Right cardiac atrium (tissue), 5 donors: ENCODE results near the gene DNASE1L1. TPM values are rescaled to one million over a fixed set of nuclear protein-coding genes. Genes with fewer than 3 reads are reported as not detected.

Experiments
- ATAC-seq, 2 donors: fragments of 200-7000 bp; cut with Tn5 transposase; one replicate each; pipeline versions ENCODE4 v1.8.0 to v1.9.1; 2020; ENCODE audit warnings: moderate library complexity in 2 of 2, mild to moderate bottlenecking in 1 of 2
- DNase-seq, 3 donors: peaks; one replicate each; pipeline ENCODE4 v3.0.0-alpha.2; 2020
- H3K27ac ChIP-seq: one replicate; pipeline ENCODE4 v1.5.1; 2013; ENCODE audit warnings: mild to moderate bottlenecking, low read length, control low read depth, moderate library complexity
- H3K27me3 ChIP-seq: one replicate; pipeline ENCODE4 v1.6.1; 2013; ENCODE audit not compliant: control insufficient read depth, insufficient read depth
- H3K4me1 ChIP-seq: one replicate; pipeline ENCODE4 v1.6.1; 2013; ENCODE audit warnings: low read length; ENCODE audit not compliant: control insufficient read depth, insufficient read depth
- H3K4me3 ChIP-seq: one replicate; pipeline ENCODE4 v1.5.1; 2013; ENCODE audit warnings: low read length, control low read depth
- H3K9me3 ChIP-seq: one replicate; pipeline ENCODE4 v1.6.1; 2013; ENCODE audit warnings: low read length; ENCODE audit not compliant: control insufficient read depth
- WGBS: extraction: QIAGEN DNeasy Blood & Tissue Kit; methylation state at CpG from one replicate; pipeline ENCODE4 v1.1.7; 2013; 5-methylcytosine and 5-hydroxymethylcytosine counted together
- intact Hi-C, 4 donors: fragments of 100-400 bp; cut with DNase I; formaldehyde crosslinking; loops; one replicate each; pipeline versions ENCODE4 v1.11.0 to v1.14.0; 2022 to 2023
- microRNA-seq, 2 donors: library from miRNA; unstranded; fragments of <30 nt; microRNA quantifications; one replicate each; pipeline ENCODE4 v1.2.0, GENCODE V29; 2020 to 2021
- polyA plus RNA-seq: library from polyadenylated mRNA; stranded (reverse); fragments of 200-250 nt; gene quantifications from one replicate; pipeline ENCODE4 v1.2.3, GENCODE V29; 2013
- total RNA-seq, 4 donors: library from RNA; stranded (reverse); fragmentation: NEBNext Ultra II Directional; extraction: Animal tissue kit (Norgen Biotek cat#: 25700); gene quantifications; one replicate each; pipeline ENCODE4 v1.2.1, GENCODE V29; 2021
- donor health status: healthy with polysubstance abuse.
- donor health status: DM: no; HTN: yes; CAD: no.
- donor health status: DM: no; HTN: no; CAD: no.
- donor health status: DM: no; HTN: yes; CAD: no; lungs with severe emphysema.
- donor health status: DM: yes; HTN: yes; CAD: no.

The DNASE1L1 gene
- total and polyA plus RNA-seq, 5 donors: 47.3 to 60.5 (median 52.0) TPM

DNA sequence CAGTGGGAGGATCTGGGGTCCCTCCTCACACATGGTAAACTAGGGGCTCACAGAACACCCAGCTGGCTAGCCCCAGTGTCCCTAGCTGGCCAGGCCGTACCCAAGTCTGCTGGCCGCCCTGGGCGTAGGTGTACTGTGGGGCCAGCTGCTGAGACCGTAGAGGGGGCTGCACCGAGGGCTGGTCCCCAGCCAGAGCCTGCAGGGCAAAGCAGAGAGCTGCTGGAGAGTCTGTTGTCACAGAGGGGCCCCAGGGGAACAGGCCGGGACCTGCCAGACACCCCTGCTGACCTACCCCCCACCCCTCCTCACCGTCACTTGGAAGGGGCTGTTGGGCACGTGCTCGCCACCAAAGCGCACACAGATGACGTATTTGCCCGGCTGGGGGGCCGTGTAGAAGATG, 54.5 kb downstream of the DNASE1L1 start:
- no peaks in the 10 kb centered on the region for H3K27me3 ChIP-seq
- peak; percentile 9 to 43 (median 16) for DNase-seq
- 78% methylated on average over 13 of the region's 13 CpGs for WGBS
- H3K27ac ChIP-seq: no peak overlapping the region
- intact Hi-C loops: no loop called here
- no peaks in the 10 kb centered on the region for H3K4me1 ChIP-seq
- H3K9me3 ChIP-seq: no peaks in the 10 kb centered on the region
- no peak overlapping the region for H3K4me3 ChIP-seq
- no peak for ATAC-seq

GRCh38 chrX:154354013-154354412, 55.0 kb downstream of the DNASE1L1 start:
- WGBS: 75% methylated on average over 14 of the region's 14 CpGs
- no peaks in the 10 kb centered on the region for H3K27me3 ChIP-seq
- peak in 2 of 3 donors; percentile 31 to 39 for DNase-seq
- no peaks in the 10 kb centered on the region for H3K9me3 ChIP-seq
- H3K4me1 ChIP-seq: no peaks in the 10 kb centered on the region
- H3K27ac ChIP-seq: no peak overlapping the region
- no peak for ATAC-seq
- H3K4me3 ChIP-seq: no peak overlapping the region
- intact Hi-C loops: no loop called here

DNA sequence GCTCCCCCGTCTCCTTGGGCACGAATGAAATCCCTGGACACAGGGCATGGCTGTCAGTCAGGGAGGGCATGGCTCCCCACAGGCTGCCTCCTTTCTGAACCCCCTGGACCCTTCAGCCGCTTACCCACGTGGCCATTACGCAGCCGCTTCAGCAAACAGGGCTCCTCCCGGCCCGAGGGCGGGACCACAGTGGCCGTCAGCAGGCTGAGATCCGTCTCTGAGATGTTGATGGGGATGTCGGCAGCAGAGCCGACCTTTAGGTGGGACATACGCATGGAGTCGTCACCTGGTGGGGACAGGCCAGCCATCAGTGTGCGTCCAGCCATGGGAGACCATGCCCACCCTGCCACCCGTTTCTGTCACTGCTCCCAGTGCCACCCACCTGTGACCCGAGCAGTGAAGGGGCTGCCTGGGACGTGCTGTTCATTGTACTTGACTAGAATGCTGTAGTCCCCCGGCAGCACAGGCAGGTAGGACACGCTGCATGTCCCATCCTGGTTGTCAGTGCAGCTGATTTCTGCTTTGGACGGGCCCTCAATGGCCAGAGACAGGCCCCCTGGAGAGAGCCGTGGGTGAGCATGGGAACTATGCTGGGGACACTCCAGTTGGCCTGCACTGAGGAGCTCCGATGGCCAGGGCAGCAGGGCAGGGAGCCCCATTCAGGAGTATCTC, 55.7 kb downstream of the DNASE1L1 start:
- Histone ChIP-seq H3K27ac (no peak overlapping the region), H3K4me1 (no peaks in the 10 kb centered on the region)
- intact Hi-C loops: no loop called here

GRCh38 chrX:154352466-154352865, 56.6 kb downstream of the DNASE1L1 start:
- H3K9me3 ChIP-seq: no peaks in the 10 kb centered on the region
- H3K4me1 ChIP-seq: no peaks in the 10 kb centered on the region
- no peaks in the 10 kb centered on the region for H3K27me3 ChIP-seq
- ATAC-seq (no peak), DNase-seq (peak in 2 of 3 donors; percentile 17 to 53)
- H3K27ac ChIP-seq: no peak overlapping the region
- H3K4me3 ChIP-seq: no peak overlapping the region
- WGBS: 62% methylated on average over 13 of the region's 13 CpGs
- intact Hi-C loops: no loop called here

More for the DNA sequence above, 55.7 kb downstream of the DNASE1L1 start:
- no peaks in the 10 kb centered on the region for H3K9me3 ChIP-seq
- no peaks in the 10 kb centered on the region for H3K27me3 ChIP-seq
- 76% methylated on average over 24 of the region's 24 CpGs for WGBS
- no peak for ATAC-seq
- H3K4me3 ChIP-seq: no peak overlapping the region
- DNase-seq: peak; percentile 11 to 41 (median 18)

DNA sequence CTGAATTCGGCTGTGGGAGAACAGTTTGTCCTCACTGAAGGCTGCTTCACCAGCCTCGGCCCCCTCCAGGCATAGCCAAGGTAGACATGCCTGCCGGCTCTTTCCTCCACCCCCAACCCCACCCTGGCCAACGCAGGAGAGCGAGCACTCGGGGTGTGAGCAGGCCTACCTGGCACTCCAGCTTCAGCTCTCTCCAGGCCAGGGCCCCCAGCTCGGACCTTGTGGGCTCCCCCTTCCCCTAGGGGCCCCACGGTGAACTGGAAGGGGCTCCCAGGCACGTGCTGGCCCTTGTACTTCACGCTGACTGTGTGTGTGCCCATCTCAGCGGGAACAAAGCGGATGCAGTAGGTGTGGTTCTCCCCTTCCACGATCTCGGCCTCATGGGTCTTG, 57.0 kb downstream of the DNASE1L1 start:
- no peaks in the 10 kb centered on the region for H3K27me3 ChIP-seq
- DNase-seq (peak in 2 of 3 donors; percentile 17 to 37), ATAC-seq (no peak)
- no peaks in the 10 kb centered on the region for H3K4me1 ChIP-seq
- no peak overlapping the region for H3K4me3 ChIP-seq
- 68% methylated on average over 14 of the region's 14 CpGs for WGBS
- H3K9me3 ChIP-seq: no peaks in the 10 kb centered on the region
- intact Hi-C loops: no loop called here
- H3K27ac ChIP-seq: no peak overlapping the region

Small RNA genes within 50 kb of the gene (microRNA-seq; reads per million reads assigned to microRNA genes)
- gene MIR6858: 0 to 0.42 reads per million in 2 donors

Other genes with a start within 250 kb of the DNASE1L1 start
- not detected for gene OPN1MW, start 226.7 kb downstream of the DNASE1L1 start, total RNA-seq
- not detected for gene OPN1MW, start 226.7 kb downstream of the DNASE1L1 start, polyA plus RNA-seq
- not detected for gene OPN1MW2, start 189.5 kb downstream of the DNASE1L1 start, total RNA-seq
- not detected for gene OPN1MW2, start 189.5 kb downstream of the DNASE1L1 start, polyA plus RNA-seq
- gene OPN1MW3, start 151.7 kb downstream of the DNASE1L1 start, total RNA-seq: not detected
- gene OPN1MW3, start 151.7 kb downstream of the DNASE1L1 start, polyA plus RNA-seq: not detected
- gene TEX28, start 114.1 kb downstream of the DNASE1L1 start, total RNA-seq: not detected
- not detected for gene TEX28, start 114.1 kb downstream of the DNASE1L1 start, polyA plus RNA-seq
- gene TKTL1, start 113.5 kb downstream of the DNASE1L1 start, total RNA-seq: 10 to 100 TPM in 1 of 4 donors, 1 to 10 TPM in 3; 5.5 to 11.9 (median 9.1) TPM
- gene TKTL1, start 113.5 kb downstream of the DNASE1L1 start, polyA plus RNA-seq: 6.0 TPM
- gene FLNA, start 34.6 kb downstream of the DNASE1L1 start, total RNA-seq: 100 to 1,000 TPM; 262 to 363 (median 298) TPM
- gene FLNA, start 34.6 kb downstream of the DNASE1L1 start, polyA plus RNA-seq: 271 TPM
- 10 to 100 TPM; 58.5 to 72.9 (median 60.0) TPM for gene EMD, start 30.0 kb downstream of the DNASE1L1 start, total RNA-seq
- gene EMD, start 30.0 kb downstream of the DNASE1L1 start, polyA plus RNA-seq: 86.1 TPM
- gene RPL10, start 10.9 kb downstream of the DNASE1L1 start, total RNA-seq: 1,000 to 10,000 TPM; 2,034 to 2,544 (median 2,211) TPM
- 2,857 TPM for gene RPL10, start 10.9 kb downstream of the DNASE1L1 start, polyA plus RNA-seq
- gene TAFAZZIN, start 2.3 kb upstream of the DNASE1L1 start, total RNA-seq: 10 to 100 TPM; 38.0 to 45.0 (median 39.0) TPM
- gene TAFAZZIN, start 2.3 kb upstream of the DNASE1L1 start, polyA plus RNA-seq: 43.9 TPM
- gene ATP6AP1, start 19.4 kb upstream of the DNASE1L1 start, total RNA-seq: 10 to 100 TPM; 73.7 to 83.8 (median 77.4) TPM
- gene ATP6AP1, start 19.4 kb upstream of the DNASE1L1 start, polyA plus RNA-seq: 63.1 TPM
- gene GDI1, start 27.9 kb upstream of the DNASE1L1 start, total RNA-seq: 10 to 100 TPM; 82.7 to 99.3 (median 96.9) TPM
- gene GDI1, start 27.9 kb upstream of the DNASE1L1 start, polyA plus RNA-seq: 102 TPM
- gene FAM50A, start 34.9 kb upstream of the DNASE1L1 start, total RNA-seq: 10 to 100 TPM; 48.6 to 54.0 (median 53.0) TPM
- 88.7 TPM for gene FAM50A, start 34.9 kb upstream of the DNASE1L1 start, polyA plus RNA-seq
- 10 to 100 TPM; 26.5 to 34.0 (median 29.6) TPM for gene PLXNA3, start 49.0 kb upstream of the DNASE1L1 start, total RNA-seq
- gene PLXNA3, start 49.0 kb upstream of the DNASE1L1 start, polyA plus RNA-seq: 12.2 TPM
- 10 to 100 TPM; 16.3 to 22.0 (median 19.5) TPM for gene LAGE3, start 70.0 kb upstream of the DNASE1L1 start, total RNA-seq
- gene LAGE3, start 70.0 kb upstream of the DNASE1L1 start, polyA plus RNA-seq: 25.8 TPM
- 10 to 100 TPM; 51.1 to 62.1 (median 60.3) TPM for gene UBL4A, start 77.4 kb upstream of the DNASE1L1 start, total RNA-seq
- gene UBL4A, start 77.4 kb upstream of the DNASE1L1 start, polyA plus RNA-seq: 43.6 TPM
- gene SLC10A3, start 81.4 kb upstream of the DNASE1L1 start, total RNA-seq: 10 to 100 TPM; 14.4 to 18.9 (median 15.5) TPM
- gene SLC10A3, start 81.4 kb upstream of the DNASE1L1 start, polyA plus RNA-seq: 17.3 TPM
- gene FAM3A, start 107.0 kb upstream of the DNASE1L1 start, total RNA-seq: 10 to 100 TPM; 55.4 to 60.8 (median 58.9) TPM
- 68.6 TPM for gene FAM3A, start 107.0 kb upstream of the DNASE1L1 start, polyA plus RNA-seq
- gene G6PD, start 137.6 kb upstream of the DNASE1L1 start, total RNA-seq: 10 to 100 TPM; 16.6 to 26.4 (median 23.5) TPM
- gene G6PD, start 137.6 kb upstream of the DNASE1L1 start, polyA plus RNA-seq: 13.2 TPM
- gene IKBKG, start 138.4 kb upstream of the DNASE1L1 start, total RNA-seq: 10 to 100 TPM; 17.7 to 21.8 (median 19.1) TPM
- 17.2 TPM for gene IKBKG, start 138.4 kb upstream of the DNASE1L1 start, polyA plus RNA-seq
- gene CTAG1A, start 175.9 kb upstream of the DNASE1L1 start, total RNA-seq: not detected
- not detected for gene CTAG1A, start 175.9 kb upstream of the DNASE1L1 start, polyA plus RNA-seq
- not detected for gene CTAG1B, start 210.0 kb upstream of the DNASE1L1 start, total RNA-seq
- not detected for gene CTAG1B, start 210.0 kb upstream of the DNASE1L1 start, polyA plus RNA-seq
- gene CTAG2, start 244.3 kb upstream of the DNASE1L1 start, total RNA-seq: not detected
- gene CTAG2, start 244.3 kb upstream of the DNASE1L1 start, polyA plus RNA-seq: not detected